Panc1 (cell line): Measurements from ENCODE around the gene DIAPH3. TPM values are rescaled to one million over a fixed set of nuclear protein-coding genes. Genes with fewer than 3 reads are reported as not detected.

Experiments used
- ATAC-seq: fragments of 200-7000 bp; cut with Tn5 transposase; 2 replicates; pipeline ENCODE4 v1.9.1; 2020; ENCODE audit warnings: mild to moderate bottlenecking, moderate library complexity
- BruUV-seq: library from RNA; stranded (reverse); fragments of 400-500 nt; replicated peaks from 2 replicates; lab custom pipeline; 2021; lab: Mats Ljungman, UMichigan
- CTCF ChIA-PET: fragments of 300-600 bp; sonication (Branson Sonifier 250); formaldehyde crosslinking; loops from one replicate; lab custom pipeline; 2022; ENCODE audit warnings: antibody characterized with exemption; lab: Charles Lee
- POLR2A ChIA-PET: fragments of 300-600 bp; sonication (Branson Sonifier 250); formaldehyde crosslinking; loops from one replicate; lab custom pipeline; 2022; ENCODE audit warnings: antibody characterized with exemption; lab: Charles Lee
- DNase-seq: peaks from one replicate; pipeline ENCODE4 v3.0.0-alpha.2; 2010; ENCODE audit warnings: low read depth, low spot score
- H3K27ac ChIP-seq: 2 replicates; pipeline ENCODE4 v1.5.1; 2011; ENCODE audit warnings: mild to moderate bottlenecking, low read length, inconsistent platforms
- H3K27me3 ChIP-seq: fragments of 200-500 bp; sonication (Bioruptor generic); 2 replicates; pipeline ENCODE4 v1.6.0; 2014; ENCODE audit warnings: low read length, inconsistent platforms; ENCODE audit not compliant: control insufficient read depth, insufficient read depth
- H3K36me3 ChIP-seq: fragments of 200-500 bp; sonication (Bioruptor generic); 2 replicates; pipeline ENCODE4 v1.5.1; 2014; ENCODE audit warnings: inconsistent platforms, mild to moderate bottlenecking, low read length, moderate library complexity; ENCODE audit not compliant: control insufficient read depth, insufficient read depth
- H3K4me1 ChIP-seq: 2 replicates; pipeline ENCODE4 v1.5.1; 2011; ENCODE audit warnings: inconsistent platforms, mild to moderate bottlenecking, low read length, moderate library complexity; ENCODE audit not compliant: control insufficient read depth, insufficient read depth
- H3K4me3 ChIP-seq, 2 experiments: 2 replicates each; pipeline ENCODE4 v1.5.1; 2011 to 2012; ENCODE audit warnings: low read depth in 2 of 2, low read length in 2 of 2, mild to moderate bottlenecking in 2 of 2, inconsistent platforms in 1 of 2, moderate library complexity in 1 of 2
- H3K9me3 ChIP-seq: fragments of 200-500 bp; sonication (Bioruptor generic); 2 replicates; pipeline ENCODE4 v1.5.1; 2014; ENCODE audit warnings: low read depth, mild to moderate bottlenecking, inconsistent platforms, low read length, moderate library complexity; ENCODE audit not compliant: control insufficient read depth, insufficient read depth
- CTCF ChIP-seq: fragments of 450-650 bp; IDR thresholded peaks from 2 replicates; pipeline ENCODE4 v1.5.1; 2017; ENCODE audit warnings: mild to moderate bottlenecking
- POLR2AphosphoS5 ChIP-seq: IDR thresholded peaks from 2 replicates; pipeline ENCODE4 v1.6.1; 2012; ENCODE audit warnings: mild to moderate bottlenecking, low read depth, low read length, moderate library complexity
- REST ChIP-seq, 2 experiments: IDR thresholded peaks; 2 replicates each; pipeline ENCODE4 v1.6.1; 2011 to 2012; ENCODE audit warnings: low read depth in 2 of 2, control low read depth in 1 of 2, low read length in 1 of 2, mild to moderate bottlenecking in 1 of 2, moderate library complexity in 1 of 2; ENCODE audit not compliant: insufficient read depth in 1 of 2
- SIN3A ChIP-seq: IDR thresholded peaks from 2 replicates; pipeline ENCODE4 v1.6.1; 2012; ENCODE audit warnings: low read depth, mild to moderate bottlenecking, low read length, moderate library complexity, borderline replicate concordance; ENCODE audit not compliant: insufficient read depth
- TCF7L2 ChIP-seq: IDR thresholded peaks from 2 replicates; pipeline ENCODE4 v1.6.1; 2011; ENCODE audit warnings: mild to moderate bottlenecking, low read depth, low read length, inconsistent platforms
- in situ Hi-C: cut with HindIII; loops from 2 replicates; pipeline ENCODE4 v1.10.0; 2016; ENCODE audit warnings: low sequenced_read_pairs, low pct_unique_long_range_greater_than_20kb
- intact Hi-C: fragments of 100-400 bp; cut with micrococcal nuclease; formaldehyde crosslinking; loops from one replicate; pipeline ENCODE4 v1.10.0; 2022; ENCODE audit not compliant: unreplicated experiment
- total RNA-seq: library from RNA; stranded (reverse); gene quantifications from one replicate; pipeline ENCODE4 v1.2.1, GENCODE V29; 2021; ENCODE audit not compliant: unreplicated experiment

Gene DIAPH3
- total RNA-seq, 1 experiment from 2014 or later = 15.4 TPM

- POLR2A ChIA-PET = no interaction called here
- H3K36me3 ChIP-seq = no peaks in the 10 kb centered on the region; the same call in 1 of the 2 replicates
- DNase-seq (no peak), ATAC-seq (no peak)
- intact Hi-C loops = no loop called here
- H3K4me3 ChIP-seq = no peak overlapping the region
- in situ Hi-C loops = no loop called here
- no peak for TF ChIP-seq SIN3A
- no peak for TF ChIP-seq POLR2AphosphoS5
- TF ChIP-seq REST (IDR thresholded peaks at IDR 0.05; ENCODE audit: insufficient read depth in 1 of 2, low read depth in 2 of 2, low read length in 1 of 2) = no peak
- TF ChIP-seq CTCF = no peak
- no peak for TF ChIP-seq TCF7L2
- CTCF ChIA-PET = no interaction called here
- H3K9me3 ChIP-seq = no peaks in the 10 kb centered on the region
- no peak overlapping the region for H3K27ac ChIP-seq
- BruUV-seq = no TSS peak
- no peaks in the 10 kb centered on the region for H3K27me3 ChIP-seq
- no peaks in the 10 kb centered on the region; the same call in 1 of the 2 replicates for H3K4me1 ChIP-seq
These were observed 5.4 kb downstream of the DIAPH3 start for GRCh38 chr13:60158321-60158801.

GRCh38 chr13:60155978-60156377, 7.8 kb downstream of the DIAPH3 start:
- Histone ChIP-seq H3K4me3 (no peak overlapping the region), H3K27ac (no peak overlapping the region), H3K9me3 (no peaks in the 10 kb centered on the region), H3K27me3 (no peaks in the 10 kb centered on the region), H3K4me1 (no peaks in the 10 kb centered on the region), H3K36me3 (no peaks in the 10 kb centered on the region)
- ChIA-PET POLR2A (no interaction called here), CTCF (no interaction called here)
- ATAC-seq (no peak), DNase-seq (no peak)
- BruUV-seq = no TSS peak
- in situ Hi-C loops = no loop called here
- intact Hi-C loops = no loop called here
- TF ChIP-seq CTCF (no peak), POLR2AphosphoS5 (no peak), TCF7L2 (no peak), REST (IDR thresholded peaks at IDR 0.05; ENCODE audit: insufficient read depth in 1 of 2, low read depth in 2 of 2, low read length in 1 of 2) (no peak), SIN3A (no peak)
